ENCODE results near the gene FEM1A.

The FEM1A gene

DNA sequence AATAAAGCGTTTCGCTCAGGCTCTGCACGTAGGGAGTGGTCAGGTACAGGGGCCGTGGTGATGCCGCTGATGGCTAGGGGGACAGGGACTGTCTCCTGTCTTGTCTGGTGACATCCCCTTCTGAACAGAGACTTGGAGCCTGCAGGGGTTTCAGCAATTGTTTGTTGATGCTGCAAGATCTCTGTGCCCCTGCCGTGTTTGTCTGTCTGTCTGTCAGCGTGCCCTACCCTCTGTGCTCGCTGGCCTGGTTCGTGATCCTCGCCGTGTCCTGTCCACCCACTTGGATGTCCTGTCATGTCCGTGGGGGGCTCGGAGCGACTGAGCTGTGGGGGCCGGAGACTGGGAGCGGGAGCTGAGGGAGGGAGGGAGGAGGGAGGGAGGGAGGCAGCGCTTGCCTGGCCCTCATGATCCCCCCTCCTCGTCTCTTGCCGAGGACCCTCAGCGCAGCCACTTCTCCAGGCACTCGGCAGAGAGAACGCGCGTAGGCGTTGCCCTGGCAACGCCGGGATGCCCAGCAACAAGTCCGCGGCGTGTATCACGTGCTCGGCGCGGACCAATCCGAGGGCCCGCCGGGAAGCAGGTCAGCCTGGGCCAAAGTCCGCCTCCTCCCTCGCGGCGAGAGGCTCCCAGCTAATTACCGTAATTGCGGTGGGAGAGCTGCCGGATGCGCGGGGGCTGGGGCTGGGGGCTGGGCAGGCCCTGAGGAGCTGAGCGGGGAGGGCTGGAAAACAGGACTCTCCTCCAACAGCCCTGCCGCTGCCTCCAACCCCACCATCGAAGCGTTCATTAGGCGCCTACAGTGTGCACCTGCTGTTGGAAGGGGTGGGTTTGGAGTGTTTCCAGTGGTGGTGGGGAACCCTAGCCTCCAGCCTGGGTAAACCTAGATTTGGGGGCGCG lies 31.9 kb upstream of the FEM1A start:
- H3K4me3 ChIP-seq (ENCODE audit: low read depth, low read length) = peak overlapping the region; percentile 30
- peak; percentile 48 for DNase-seq (ENCODE audit: low read depth)
- TF ChIP-seq, protein P1, sequence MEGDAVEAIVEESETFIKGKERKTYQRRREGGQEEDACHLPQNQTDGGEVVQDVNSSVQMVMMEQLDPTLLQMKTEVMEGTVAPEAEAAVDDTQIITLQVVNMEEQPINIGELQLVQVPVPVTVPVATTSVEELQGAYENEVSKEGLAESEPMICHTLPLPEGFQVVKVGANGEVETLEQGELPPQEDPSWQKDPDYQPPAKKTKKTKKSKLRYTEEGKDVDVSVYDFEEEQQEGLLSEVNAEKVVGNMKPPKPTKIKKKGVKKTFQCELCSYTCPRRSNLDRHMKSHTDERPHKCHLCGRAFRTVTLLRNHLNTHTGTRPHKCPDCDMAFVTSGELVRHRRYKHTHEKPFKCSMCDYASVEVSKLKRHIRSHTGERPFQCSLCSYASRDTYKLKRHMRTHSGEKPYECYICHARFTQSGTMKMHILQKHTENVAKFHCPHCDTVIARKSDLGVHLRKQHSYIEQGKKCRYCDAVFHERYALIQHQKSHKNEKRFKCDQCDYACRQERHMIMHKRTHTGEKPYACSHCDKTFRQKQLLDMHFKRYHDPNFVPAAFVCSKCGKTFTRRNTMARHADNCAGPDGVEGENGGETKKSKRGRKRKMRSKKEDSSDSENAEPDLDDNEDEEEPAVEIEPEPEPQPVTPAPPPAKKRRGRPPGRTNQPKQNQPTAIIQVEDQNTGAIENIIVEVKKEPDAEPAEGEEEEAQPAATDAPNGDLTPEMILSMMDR (IDR thresholded peaks at IDR 0.05; ENCODE audit: low read depth, low read length, missing control alignments) = no peak
- in situ Hi-C loops (cut with HindIII; ENCODE audit: low sequenced_read_pairs) = no loop called here

DNA sequence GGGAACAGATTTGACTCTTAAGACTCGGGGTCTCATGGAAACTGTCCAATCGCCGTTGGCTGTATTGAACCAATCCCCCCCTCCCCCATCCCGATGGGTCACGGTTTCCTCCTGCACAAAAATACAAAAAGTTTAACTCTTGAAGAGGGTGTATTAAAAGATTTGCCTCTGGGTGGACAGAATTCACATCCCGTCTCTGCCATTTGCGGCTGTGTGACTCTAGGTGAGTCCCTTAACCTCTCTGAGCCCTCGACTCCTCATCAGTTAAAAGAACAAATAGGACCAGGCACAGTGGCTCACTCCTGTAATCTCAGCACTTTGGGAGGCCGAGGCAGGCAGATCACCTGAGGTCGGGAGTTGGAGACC lies 31.3 kb upstream of the FEM1A start:
- in situ Hi-C loops (cut with HindIII; ENCODE audit: low sequenced_read_pairs) = no loop called here
- TF ChIP-seq, protein P1 (IDR thresholded peaks at IDR 0.05; ENCODE audit: low read depth, low read length, missing control alignments) = no peak
- H3K4me3 ChIP-seq (ENCODE audit: low read depth, low read length) = peak overlapping the region; percentile 30
- no peak for DNase-seq (ENCODE audit: low read depth)

DNA sequence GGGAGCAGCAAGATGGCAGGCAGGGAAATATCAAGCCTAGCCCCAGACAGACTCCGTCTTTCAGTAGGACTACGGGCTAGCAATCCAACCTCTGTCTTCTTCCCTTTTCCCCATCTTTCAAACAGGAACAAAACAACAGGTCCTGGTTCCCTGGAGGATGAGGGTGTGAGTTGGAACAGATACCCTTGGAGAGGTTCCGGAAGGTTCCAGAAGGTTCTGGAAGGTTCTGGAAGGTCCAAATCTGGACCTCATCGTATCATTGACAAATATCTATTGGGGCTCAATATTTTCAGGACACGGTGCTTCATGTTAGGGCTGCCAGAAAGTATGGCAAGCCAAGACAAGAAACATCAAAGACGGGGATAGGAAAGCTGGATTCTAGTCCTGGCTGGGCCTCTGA lies 28.5 kb upstream of the FEM1A start:
- DNase-seq (ENCODE audit: low read depth) = no peak
- in situ Hi-C loops (cut with HindIII; ENCODE audit: low sequenced_read_pairs) = no loop called here

GRCh38 chr19:4764393-4764660 lies 27.2 kb upstream of the FEM1A start:
- no peak overlapping the region for H3K4me3 ChIP-seq (ENCODE audit: low read depth, low read length)
- in situ Hi-C loops (cut with HindIII; ENCODE audit: low sequenced_read_pairs) = no loop called here
- TF ChIP-seq, protein P1 (IDR thresholded peaks at IDR 0.05; ENCODE audit: low read depth, low read length, missing control alignments) = no peak
- DNase-seq (ENCODE audit: low read depth) = no peak

More for the DNA sequence above, 28.5 kb upstream of the FEM1A start:
- no peak overlapping the region for H3K4me3 ChIP-seq (ENCODE audit: low read depth, low read length)
- TF ChIP-seq, protein P1 (IDR thresholded peaks at IDR 0.05; ENCODE audit: low read depth, low read length, missing control alignments) = no peak

GRCh38 chr19:4768934-4769777 lies 22.4 kb upstream of the FEM1A start:
- DNase-seq (ENCODE audit: low read depth) = peak; percentile 80
- TF ChIP-seq, protein P1 (IDR thresholded peaks at IDR 0.05; ENCODE audit: low read depth, low read length, missing control alignments) = no peak
- in situ Hi-C loops (cut with HindIII; ENCODE audit: low sequenced_read_pairs) = no loop called here
- no peak overlapping the region for H3K4me3 ChIP-seq (ENCODE audit: low read depth, low read length)

DNA sequence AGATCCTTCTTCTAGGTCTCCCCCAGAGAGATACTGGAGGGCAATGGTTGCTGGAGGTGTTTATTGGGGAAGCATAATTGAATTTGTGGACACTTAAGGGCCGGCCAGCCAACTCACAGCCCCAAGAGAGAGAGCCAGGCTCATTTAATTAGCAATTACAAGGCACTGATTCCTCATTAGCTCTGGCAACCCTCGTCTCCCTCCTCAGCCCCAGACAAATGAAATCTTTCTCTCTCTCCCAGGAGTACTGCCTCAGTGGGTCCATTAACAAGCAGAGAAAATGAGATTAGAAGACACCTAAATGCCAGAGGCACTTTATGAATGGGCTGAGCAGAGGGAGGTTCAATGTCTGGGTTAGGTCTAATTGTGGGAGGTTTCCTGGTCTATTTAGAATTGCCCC lies 19.0 kb upstream of the FEM1A start:
- H3K4me3 ChIP-seq (ENCODE audit: low read depth, low read length) = no peak overlapping the region
- TF ChIP-seq, protein P1 (IDR thresholded peaks at IDR 0.05; ENCODE audit: low read depth, low read length, missing control alignments) = no peak
- no peak for DNase-seq (ENCODE audit: low read depth)
- in situ Hi-C loops (cut with HindIII; ENCODE audit: low sequenced_read_pairs) = no loop called here
